GM18870 (cell line): ENCODE results near the gene DCP1B.

Experiments used
- ATAC-seq: cut with Tn5 transposase; IDR thresholded peaks from one replicate; pipeline ENCODE4 v1.9.1; 2021; ENCODE audit warnings: moderate library complexity; ENCODE audit not compliant: unreplicated experiment

Gene DCP1B

DNA sequence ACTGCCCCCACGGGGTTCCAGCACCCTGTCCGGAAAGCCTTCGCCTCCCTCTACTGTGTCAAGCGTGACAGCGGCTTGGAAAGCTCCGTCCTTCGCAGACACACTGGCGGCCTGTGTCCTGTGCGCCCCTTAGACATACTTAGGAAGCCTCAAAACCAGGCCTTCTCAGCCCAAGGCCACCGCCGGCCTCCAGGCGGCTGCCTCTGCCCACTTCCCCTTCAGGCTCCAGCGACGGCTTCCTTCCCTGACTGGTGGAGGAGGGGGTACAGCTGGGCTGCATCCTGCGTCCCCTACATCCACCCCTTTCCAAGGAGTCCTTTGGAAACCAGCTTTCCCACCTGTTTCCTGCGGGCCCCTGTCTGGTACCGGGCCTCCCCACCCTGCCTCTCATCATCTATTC lies 83.3 kb downstream of the DCP1B start:
- ATAC-seq: no peak

DNA sequence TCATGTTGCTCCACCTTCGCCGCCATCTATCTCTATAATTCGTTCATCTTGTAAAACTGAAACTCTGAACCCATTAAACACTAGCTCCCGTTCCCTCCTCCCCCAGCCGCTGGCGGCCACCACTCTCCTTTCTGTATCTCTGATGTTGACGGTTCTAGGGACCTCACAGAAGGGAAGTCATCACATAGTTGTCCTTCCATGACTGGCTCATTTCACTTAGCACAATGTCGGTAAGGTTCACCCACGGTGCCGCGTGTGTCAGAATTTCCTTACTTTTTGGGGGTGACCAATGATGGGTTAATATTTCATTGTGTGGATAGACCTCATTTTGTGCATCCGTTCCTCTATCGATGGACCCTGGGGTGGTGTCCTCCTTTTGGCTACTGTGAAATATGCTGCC lies 83.8 kb downstream of the DCP1B start:
- no peak for ATAC-seq

DNA sequence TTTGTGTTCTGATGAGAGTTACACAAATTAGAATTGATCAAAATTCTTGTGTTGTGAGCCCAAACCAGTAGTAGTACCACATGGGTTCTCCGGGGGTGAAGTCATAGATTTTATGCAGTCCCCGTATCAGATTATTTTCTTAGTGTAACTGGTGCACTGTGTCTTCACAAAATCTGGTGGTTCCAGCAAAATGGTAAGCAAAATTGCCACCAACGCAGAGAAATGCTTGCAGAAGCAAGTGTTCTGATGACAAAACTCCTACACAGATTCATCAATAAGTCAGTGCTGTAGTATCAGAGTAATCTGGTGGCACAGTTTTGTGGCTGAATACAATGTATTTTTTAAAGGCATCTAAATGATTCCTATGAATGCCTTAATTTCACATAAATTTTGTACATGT lies 84.5 kb downstream of the DCP1B start:
- no peak for ATAC-seq

DNA sequence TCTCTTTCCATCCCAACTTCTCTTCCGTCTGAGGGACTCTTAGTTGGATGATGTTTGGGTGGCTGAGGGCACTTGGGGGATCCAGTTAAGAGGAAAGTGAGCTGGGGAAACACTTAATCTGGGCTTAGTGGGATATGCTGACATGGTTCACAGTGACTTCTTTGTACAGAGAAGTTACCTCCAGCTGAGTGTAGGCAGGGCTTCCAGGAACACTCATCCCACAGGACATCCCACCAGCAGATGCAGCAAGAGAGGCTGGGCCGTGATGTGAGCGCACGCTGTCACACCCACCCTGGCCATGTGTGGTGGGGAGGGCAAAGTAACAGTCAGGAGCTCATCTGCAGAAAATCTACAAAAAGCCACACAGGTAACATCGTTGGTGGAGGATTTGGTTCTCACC lies 85.0 kb downstream of the DCP1B start:
- no peak for ATAC-seq

DNA sequence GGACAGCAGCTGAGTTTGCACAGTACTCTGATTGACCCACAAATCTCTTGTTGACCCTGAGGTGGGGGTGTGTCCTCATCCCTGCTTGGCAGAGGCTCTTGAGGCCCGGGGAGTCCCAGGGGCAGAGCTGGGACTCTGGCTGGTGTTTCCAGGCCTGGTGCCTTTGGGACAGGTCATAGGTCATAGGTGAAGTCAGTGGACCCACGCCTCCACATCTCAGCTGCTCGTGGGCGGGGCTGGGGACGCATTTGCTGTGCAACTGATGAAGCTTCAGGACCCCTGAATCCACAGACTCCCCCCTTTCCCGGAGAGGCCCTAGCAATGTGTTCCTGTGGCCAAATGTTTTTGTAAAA lies 85.4 kb downstream of the DCP1B start:
- ATAC-seq: no peak

DNA sequence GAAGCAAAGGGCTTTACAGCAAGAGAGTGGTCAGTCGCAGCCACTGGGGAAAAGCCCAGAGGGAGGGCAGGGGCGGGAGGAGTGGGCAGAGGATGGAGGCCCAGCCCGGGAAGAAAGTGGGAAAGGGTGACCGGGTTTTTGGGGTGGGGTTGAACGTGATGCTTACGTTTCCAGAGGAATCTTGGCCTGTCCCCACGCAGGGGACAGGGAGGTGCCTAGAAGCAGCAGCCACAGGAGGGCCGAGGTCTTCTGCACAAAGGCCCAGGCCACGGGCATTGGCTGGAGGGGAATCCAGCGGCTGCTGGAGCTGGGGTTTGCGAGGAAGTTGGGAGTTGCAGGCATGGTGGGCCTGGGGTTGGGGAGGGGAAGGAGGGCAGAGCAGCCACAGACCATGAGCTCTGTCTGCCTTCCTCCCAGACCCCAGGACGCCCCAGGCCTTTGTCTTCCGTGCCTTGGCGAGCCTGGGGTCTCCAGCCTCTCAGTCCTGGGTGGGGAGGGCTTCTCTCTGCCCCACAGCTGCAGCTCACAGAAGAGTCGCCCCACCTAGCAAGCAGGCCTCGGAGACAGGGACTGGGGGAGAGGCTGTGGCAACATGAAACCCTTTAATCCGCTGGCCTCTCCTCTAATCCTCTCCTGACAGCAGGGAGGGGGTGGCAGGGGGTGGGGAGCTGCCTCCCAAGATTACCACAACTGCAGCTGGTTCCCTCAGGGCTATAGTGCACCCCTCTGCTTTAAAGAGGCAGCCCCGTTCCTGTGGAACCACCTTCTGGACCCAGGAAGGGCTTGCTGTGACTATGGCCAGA lies 86.0 kb downstream of the DCP1B start, which contains the start of gene CACNA2D4:
Gene CACNA2D4 (minus strand): TSS at position 572 of the 803 bp plus-strand sequence. CDS start 179 bp downstream, at position 393.
- ATAC-seq: no peak

DNA sequence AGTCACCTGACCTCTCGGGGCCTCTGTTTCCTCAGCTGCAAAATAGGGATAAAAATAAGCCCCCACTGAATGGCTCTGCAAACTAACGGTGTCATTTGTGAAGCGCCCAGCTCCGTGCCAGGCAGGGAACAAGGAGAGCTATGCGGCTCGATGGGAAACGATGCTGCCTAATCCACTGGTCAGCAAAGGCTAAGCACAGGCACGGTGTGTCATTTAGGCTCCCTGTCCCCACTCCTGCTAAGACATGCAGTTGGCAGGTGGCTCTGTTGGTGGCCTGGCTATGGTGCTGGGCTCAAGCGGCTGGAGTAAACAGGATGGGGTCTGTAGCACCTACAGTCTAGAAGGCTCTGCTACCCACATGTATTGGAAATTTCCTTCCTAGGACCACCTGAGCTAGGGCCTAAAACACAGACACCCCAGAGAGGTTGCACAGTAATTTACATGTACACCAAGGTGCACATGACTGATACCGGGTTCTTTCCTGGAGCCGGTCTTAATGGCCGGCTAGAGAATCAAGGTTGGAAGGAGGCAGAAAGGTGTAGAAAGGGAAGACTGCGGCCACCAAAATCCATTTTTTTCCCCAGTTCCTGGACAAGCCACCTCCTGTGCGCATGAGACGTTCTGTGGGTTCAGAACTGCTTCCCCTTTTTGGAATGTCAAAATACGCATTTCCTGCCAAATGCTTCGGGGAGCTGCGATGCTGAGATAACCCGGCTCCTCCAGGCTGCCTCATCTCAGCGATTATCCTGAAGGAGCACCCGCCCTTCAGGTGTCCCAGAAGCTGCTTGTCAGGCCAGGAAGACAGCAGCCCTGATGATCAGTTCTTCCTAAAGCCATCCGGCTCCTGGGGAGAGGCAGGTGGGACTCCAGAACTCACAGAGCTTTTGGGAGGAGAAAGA lies 86.8 kb downstream of the DCP1B start:
- no peak for ATAC-seq

DNA sequence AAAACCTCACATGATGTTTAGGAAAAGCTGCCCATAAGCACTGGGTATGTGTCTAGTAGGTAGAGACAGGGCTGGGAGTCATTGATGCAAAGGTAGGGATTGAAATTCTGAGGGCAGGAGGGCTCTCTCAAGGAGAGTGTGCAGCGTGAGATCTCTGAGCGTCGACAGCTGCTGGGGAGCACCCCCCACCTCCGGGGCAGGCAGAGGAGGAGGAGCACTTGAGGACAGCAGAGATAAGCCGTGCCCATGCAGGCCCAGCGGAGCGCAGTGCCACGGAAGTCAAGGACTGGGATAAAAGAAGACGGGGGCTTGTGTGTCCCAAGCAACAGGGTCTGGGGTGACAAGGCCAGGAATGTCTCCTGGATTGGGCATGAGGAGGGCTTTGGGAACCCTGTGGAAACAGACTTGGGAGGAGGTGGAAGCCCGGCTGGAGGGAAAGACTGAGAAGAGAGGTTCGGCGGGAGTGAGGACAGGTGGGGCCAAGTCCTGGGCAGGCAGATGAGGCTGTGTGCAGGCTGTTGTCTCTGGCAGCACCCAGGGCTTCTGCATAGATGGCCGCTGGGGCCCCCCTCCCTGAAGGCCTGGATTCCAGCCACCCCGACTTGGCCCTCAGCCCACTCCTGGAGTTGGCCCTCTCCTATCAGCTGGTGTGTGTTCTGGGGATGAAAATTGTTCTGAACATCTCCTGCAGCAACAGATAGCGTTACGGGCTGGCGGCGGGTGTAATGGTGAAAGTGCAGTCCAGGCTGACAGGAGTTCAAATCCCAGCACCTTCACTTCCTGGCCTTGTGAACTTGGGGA lies 87.7 kb downstream of the DCP1B start:
- no peak for ATAC-seq

DNA sequence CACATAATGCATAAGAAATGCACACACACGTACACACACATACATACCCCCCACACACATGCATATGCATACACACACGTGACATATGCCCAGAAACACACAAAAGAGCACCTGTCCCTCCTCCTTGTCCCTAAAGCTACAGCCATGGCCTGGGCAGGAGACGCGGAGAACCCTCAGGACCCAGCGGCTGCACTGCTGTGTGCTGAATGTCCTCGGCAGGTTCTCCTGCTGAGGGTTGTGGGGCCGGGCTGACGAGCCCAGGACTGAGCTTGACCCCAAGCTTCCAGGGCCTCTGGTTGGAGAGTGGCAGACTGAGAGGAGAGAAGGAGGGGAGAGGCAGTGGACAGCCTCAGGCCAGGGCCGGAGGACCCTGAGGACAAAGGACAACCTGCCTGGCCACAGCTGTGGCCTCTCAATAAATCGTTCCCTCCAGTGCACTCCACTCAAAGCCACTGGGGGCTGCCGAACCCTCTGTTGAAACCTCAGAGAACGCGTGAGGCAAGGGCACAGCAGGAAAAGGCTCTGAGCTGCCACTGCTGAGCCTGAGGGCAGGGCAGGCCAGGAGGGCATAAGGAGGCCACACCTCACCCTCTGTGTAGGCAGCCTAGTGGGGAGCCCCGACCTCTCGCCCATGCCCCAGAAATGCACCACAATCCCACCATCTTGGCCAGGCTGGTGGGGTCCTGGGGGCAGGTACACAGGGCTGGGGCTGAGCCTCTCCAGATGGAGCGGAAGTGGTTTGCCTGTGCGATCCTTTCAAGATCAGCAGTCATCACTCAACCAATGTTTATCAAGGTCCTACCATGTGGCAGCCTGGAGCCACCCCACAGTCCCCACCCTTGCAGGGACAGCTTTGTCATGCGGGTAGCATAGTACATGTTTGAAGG lies 88.9 kb downstream of the DCP1B start:
- ATAC-seq: no peak

DNA sequence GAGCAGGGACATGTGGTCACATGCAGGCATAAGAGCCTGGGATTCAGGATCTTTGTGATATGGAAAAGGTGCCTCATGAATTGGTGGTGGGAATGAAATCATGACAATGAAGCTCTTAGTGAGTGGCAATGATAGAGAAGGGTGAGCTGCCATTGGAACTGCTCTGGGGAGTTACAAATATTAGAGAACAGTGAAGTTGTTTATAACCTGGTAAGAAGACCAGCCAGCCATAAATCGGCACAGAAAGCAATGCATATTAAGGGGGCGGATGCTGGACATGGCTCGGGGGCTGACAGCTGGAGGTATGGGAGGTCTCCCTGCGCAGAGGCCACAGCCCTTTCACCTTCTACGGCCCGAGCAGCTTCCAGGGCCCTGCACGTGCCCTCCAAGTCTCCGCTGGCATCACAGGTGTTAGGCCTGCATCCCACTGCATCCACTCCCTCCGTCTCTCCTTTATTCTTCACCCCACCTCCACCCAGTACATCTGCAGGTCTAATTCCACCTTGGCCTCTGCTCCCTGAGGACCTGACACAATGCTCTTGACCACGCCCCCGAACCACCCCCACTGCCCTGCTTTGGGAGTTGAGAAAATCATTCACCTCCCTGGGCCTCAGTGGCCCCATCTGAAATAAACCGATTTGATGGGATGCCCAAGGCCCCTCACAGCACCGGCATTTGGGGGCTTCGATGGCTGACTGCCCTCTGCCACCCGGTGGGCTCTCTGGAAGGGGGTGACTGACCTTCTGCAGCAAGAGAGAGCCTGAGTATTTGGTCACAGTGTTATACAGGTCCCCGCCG lies 89.9 kb downstream of the DCP1B start:
- ATAC-seq: no peak

DNA sequence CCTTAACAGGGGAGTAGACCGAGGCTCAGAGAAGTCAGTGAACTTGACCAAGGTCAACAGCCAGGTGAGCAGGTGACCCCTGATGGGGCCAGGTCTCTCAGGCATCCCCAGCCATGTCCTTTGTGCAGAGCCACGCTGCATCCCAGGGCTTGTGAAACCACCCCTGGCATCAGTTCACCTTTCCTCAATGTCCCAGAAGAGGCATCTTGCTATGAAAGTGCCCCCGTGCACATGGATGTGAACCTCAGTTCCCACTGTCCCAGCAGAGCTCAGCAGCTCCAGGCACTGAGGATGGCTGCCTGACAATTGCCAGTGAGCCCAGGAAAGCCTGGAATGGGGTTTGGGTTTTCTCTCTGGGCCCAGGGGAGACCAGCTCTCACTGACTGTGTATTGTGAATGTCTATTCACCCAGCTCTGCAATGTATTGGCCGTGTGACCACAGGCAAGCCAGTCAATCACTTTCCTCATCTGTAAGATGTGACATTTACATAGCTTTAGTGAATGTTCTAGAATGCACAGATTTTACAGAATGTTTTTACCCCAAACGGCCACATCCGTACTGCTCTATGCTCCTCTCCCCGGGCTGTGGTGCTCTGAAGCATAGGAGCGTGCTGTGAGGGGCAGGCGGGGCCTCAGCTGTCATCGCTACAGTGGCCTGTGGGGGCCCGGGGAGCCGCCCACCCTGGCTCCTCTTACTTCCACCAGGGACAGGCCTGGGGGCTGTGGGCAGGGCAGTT lies 90.7 kb downstream of the DCP1B start:
- no peak for ATAC-seq

DNA sequence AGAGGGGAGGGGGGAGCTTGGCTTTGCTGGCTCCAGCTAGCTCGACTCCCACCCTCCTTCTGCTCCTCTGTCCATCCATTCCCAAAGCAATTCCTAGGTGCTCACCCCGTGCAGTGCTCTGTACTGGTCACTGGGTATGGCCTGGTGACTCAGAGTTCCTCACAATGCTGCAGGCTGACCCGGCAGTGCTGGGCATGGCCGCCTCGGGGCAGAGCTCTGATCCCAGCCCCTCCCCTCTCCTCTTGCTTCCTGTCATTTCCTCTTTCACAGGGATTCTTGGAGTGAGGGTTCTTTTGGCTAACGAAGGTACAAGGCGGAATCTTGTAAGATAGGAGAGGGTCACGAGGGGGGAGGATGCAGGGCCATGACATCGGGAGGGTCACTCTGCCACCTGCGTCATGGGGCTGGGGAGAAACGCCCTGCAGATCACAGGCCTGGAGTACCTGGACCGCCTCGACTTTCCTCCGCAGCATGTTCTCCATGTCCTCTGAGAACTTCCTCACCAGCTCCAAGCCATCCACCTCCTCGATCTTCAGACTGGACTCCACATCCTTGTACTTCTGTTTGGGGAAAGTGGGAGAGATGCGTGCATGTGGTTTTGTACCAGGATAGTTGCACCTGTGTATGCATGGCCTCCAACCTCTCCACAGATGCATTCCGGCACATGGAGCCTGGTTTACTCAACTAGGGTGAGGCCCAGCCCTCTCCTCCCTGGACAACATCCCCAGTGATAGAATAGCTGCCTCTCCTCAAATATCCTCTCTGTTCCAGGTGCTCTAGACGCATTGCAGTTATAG lies 91.5 kb downstream of the DCP1B start:
- no peak for ATAC-seq

DNA sequence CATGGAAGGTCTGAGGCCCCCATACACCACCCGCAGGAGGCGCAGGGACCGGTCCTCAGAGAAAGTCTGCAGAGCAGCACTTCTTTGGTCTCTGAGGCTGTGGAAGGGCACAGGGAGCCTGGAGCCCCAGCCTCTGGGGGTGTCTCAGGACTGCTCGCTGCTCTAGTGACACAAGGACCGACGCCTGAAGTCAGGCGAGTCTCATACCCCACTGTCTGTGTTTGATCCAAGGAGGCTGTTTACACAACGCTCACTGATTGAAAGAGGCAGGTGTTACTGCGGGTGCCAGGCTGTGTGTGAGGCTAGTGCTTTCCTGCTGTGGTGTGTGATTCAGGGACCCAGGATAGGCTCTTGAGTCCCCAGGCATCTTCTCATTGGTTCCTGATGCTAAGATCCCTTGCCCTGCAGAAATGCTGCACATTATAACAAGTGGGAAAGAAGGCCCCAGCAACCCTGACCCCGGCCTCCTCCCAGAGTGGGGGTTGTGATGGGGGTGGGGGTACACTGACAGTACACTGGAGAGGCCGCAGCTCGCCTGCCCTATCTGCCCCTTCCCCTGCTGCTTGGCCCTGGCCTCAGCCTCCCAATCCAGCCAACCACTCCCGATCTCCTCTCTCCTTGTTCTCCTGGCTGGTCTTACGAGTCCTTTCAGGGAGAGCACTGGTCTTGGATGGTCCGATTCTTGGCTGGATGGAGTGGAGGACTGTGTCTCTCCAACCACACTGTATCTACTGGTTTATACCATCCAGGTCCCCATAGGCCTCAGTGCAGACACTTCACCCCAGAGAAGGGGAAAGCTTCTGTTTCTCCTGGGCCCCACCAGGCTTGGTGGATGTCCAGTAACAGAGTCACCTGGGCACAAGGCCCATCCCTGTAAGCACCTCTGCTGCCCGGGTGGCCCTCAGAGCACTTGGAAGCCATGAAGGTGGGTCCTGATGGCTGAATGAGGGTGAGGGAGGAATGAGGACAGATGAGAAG lies 92.4 kb downstream of the DCP1B start:
- ATAC-seq: no peak

DNA sequence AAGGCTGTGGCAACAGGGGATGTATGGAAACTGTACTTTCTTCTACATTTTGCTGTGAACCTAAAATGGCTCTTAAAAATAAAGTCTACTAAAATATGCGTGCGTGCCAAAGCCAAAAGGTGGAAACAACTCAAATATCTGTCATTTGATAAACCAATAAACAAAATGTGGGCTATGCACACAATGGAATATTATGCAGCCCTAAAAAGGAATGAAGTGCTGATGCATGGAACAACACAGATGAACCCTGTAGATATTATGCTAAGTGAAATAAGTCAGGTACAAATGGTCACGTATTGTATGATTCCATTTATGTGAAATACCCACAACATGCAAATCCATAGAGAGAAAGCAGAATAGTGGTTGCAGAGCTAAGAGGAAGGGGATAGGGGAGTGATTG lies 93.8 kb downstream of the DCP1B start:
- no peak for ATAC-seq

DNA sequence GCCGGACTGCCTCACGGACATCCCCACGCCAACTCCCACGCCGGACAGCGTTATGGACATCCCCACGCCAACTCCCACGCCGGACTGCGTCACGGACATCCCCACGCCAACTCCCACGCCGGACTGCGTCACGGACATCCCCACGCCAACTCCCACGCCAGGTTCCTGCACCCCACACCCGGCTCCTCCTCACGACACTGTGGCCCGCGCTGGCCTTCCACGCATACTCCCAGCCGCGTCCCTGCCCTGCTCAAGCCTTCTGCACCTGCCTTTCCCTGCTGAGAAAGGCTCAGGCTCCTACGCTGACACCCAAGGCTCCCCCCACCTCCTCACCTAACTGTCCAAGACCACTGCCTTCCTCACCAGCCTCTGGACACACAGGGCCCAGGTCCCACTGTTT lies 95.5 kb downstream of the DCP1B start:
- ATAC-seq: no peak

DNA sequence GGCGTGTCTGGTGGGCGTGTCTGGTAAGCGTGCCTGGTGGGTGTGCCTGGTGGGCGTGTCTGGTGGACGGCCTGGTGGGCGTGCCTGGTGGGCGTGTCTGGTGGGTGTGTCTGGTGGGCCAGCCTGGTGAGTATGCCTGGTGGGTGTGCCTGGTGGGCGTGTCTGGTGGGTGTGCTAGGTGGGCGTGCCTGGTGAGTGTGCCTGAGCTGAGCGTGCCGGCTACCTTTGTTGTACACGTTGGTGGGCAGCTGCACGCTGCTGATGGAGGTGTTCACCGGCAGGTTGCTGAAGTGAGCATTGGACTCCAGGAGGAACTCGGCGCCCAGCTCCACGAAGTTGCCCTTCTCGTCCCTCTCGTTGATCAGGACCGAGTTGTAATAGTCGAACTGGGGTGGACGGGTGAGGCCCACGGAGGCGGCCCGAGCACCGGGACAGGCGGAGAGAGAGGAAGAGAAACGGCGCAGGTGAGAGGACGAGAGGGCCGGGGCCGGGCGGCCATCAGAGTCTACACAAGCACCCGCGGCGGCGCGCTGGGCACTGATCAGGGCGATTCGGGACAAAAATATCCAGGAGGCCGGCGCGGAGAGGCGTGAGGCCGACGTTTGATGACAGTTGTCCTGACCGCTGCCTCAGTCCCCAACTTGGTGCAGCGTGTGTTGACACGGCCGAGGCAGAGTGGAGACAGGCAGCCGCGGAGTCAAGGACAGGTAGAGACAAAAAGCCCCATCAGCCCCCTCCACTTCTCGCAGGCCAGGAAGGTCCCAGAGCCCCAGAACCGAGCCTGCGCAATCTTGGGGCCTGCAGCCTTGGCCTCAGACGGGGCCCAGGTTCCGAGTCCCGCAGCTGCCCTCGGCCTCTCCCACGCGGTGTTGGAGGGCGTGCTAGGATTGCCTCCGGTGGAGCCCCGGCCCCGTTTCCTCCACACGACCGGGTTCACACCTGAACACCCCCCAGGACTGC lies 96.3 kb downstream of the DCP1B start:
- ATAC-seq: no peak
